PFSK-1 (cell line): Measurements from ENCODE around the gene ATCAY.

Experiments used
- POLR2AphosphoS5 ChIP-seq: IDR thresholded peaks from 2 replicates; pipeline ENCODE4 v1.6.1; 2012; ENCODE audit warnings: low read depth, mild to moderate bottlenecking, control low read depth, low read length, moderate library complexity
- SIN3A ChIP-seq: IDR thresholded peaks from 2 replicates; pipeline ENCODE4 v1.6.1; 2012; ENCODE audit warnings: mild to moderate bottlenecking, low read length, moderate library complexity, borderline replicate concordance; ENCODE audit not compliant: insufficient read depth
- TAF1 ChIP-seq: IDR thresholded peaks from 2 replicates; pipeline ENCODE4 v1.6.1; 2012; ENCODE audit warnings: low read length, control low read depth, borderline replicate concordance; ENCODE audit not compliant: insufficient read depth
- TF ChIP-seq, protein P1 (sequence below), 2 experiments: IDR thresholded peaks; 2 replicates each; pipeline versions ENCODE4 v1.6.1 to v1.8.0; 2011 to 2012; ENCODE audit warnings: low read depth in 2 of 2, low read length in 2 of 2, control low read depth in 1 of 2, inconsistent platforms in 1 of 2, mild to moderate bottlenecking in 1 of 2, moderate library complexity in 1 of 2; ENCODE audit not compliant: insufficient read depth in 1 of 2

GRCh38 chr19:3867971-3868769 is 12.3 kb upstream of the ATCAY start:
- no peak for TF ChIP-seq POLR2AphosphoS5
- TF ChIP-seq, protein P1, sequence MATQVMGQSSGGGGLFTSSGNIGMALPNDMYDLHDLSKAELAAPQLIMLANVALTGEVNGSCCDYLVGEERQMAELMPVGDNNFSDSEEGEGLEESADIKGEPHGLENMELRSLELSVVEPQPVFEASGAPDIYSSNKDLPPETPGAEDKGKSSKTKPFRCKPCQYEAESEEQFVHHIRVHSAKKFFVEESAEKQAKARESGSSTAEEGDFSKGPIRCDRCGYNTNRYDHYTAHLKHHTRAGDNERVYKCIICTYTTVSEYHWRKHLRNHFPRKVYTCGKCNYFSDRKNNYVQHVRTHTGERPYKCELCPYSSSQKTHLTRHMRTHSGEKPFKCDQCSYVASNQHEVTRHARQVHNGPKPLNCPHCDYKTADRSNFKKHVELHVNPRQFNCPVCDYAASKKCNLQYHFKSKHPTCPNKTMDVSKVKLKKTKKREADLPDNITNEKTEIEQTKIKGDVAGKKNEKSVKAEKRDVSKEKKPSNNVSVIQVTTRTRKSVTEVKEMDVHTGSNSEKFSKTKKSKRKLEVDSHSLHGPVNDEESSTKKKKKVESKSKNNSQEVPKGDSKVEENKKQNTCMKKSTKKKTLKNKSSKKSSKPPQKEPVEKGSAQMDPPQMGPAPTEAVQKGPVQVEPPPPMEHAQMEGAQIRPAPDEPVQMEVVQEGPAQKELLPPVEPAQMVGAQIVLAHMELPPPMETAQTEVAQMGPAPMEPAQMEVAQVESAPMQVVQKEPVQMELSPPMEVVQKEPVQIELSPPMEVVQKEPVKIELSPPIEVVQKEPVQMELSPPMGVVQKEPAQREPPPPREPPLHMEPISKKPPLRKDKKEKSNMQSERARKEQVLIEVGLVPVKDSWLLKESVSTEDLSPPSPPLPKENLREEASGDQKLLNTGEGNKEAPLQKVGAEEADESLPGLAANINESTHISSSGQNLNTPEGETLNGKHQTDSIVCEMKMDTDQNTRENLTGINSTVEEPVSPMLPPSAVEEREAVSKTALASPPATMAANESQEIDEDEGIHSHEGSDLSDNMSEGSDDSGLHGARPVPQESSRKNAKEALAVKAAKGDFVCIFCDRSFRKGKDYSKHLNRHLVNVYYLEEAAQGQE (IDR thresholded peaks at IDR 0.05; ENCODE audit: insufficient read depth in 1 of 2, low read depth in 2 of 2, low read length in 2 of 2) = no peak
- no peak for TF ChIP-seq TAF1
- no peak for TF ChIP-seq SIN3A
